Measurements from ENCODE around the gene GOLPH3L.
"Not testable (repeated sequence)": the region's sequence is repeated elsewhere in the genome, so short reads cannot be mapped to it uniquely, and the experiment has no call there.

GOLPH3L gene

GRCh38 chr1:150696995-150697927 lies at the start of gene GOLPH3L:
GOLPH3L (minus strand) TSS chr1:150697154; CDS start chr1:150694838, 2,316 bp downstream.
- Mint-ChIP-seq H3K4me1 (ENCODE audit: low read depth) (peaks cover 36% of the 10 kb centered on the region), H3K36me3 (peaks cover 2% of the 10 kb centered on the region), H3K9me3 (ENCODE audit: low read depth) (no peaks in the 10 kb centered on the region), H3K27me3 (peaks cover 1% of the 10 kb centered on the region), H3K4me3 (peak within 1 kb of the TSS; percentile 100), H3K27ac (peak within 1 kb of the TSS; percentile 86)

GRCh38 chr1:150730130-150730721 lies 33.3 kb upstream of the GOLPH3L start:
- Mint-ChIP-seq H3K4me1 (ENCODE audit: low read depth) (no peaks in the 10 kb centered on the region), H3K4me3 (no peak overlapping the region), H3K36me3 (no peaks in the 10 kb centered on the region), H3K27me3 (no peaks in the 10 kb centered on the region), H3K27ac (no peak overlapping the region), H3K9me3 (ENCODE audit: low read depth) (no peaks in the 10 kb centered on the region)

- Mint-ChIP-seq H3K4me3 (no peak overlapping the region), H3K27me3 (no peaks in the 10 kb centered on the region), H3K27ac (no peak overlapping the region), H3K36me3 (no peaks in the 10 kb centered on the region), H3K4me1 (ENCODE audit: low read depth) (no peaks in the 10 kb centered on the region), H3K9me3 (ENCODE audit: low read depth) (no peaks in the 10 kb centered on the region)
Observed at GRCh38 chr1:150724336-150724735, 27.4 kb upstream of the GOLPH3L start.

GRCh38 chr1:150720703-150721102 lies 23.7 kb upstream of the GOLPH3L start, which contains the start of gene HORMAD1:
HORMAD1 (minus strand) TSS chr1:150720895; CDS start chr1:150719505, 1,390 bp downstream.
- H3K4me3 Mint-ChIP-seq: no peak within 1 kb of the TSS
- no peaks in the 10 kb centered on the region for H3K9me3 Mint-ChIP-seq (ENCODE audit: low read depth)
- no peak within 1 kb of the TSS for H3K27ac Mint-ChIP-seq

GRCh38 chr1:150720098-150720497 lies 23.1 kb upstream of the GOLPH3L start:
- no peaks in the 10 kb centered on the region for H3K36me3 Mint-ChIP-seq
- H3K27ac Mint-ChIP-seq: no peak overlapping the region
- no peaks in the 10 kb centered on the region for H3K27me3 Mint-ChIP-seq
- H3K9me3 Mint-ChIP-seq (ENCODE audit: low read depth): no peaks in the 10 kb centered on the region
- no peaks in the 10 kb centered on the region for H3K4me1 Mint-ChIP-seq (ENCODE audit: low read depth)
- H3K4me3 Mint-ChIP-seq: no peak overlapping the region

More at GRCh38 chr1:150720703-150721102, 23.7 kb upstream of the GOLPH3L start, which contains the start of gene HORMAD1:
- H3K36me3 Mint-ChIP-seq: no peaks in the 10 kb centered on the region
- no peaks in the 10 kb centered on the region for H3K4me1 Mint-ChIP-seq (ENCODE audit: low read depth)
- H3K27me3 Mint-ChIP-seq: no peaks in the 10 kb centered on the region

GRCh38 chr1:150718225-150718891 lies 21.4 kb upstream of the GOLPH3L start:
- Mint-ChIP-seq H3K36me3 (no peaks in the 10 kb centered on the region), H3K27ac (no peak overlapping the region), H3K4me3 (no peak overlapping the region), H3K9me3 (ENCODE audit: low read depth) (no peaks in the 10 kb centered on the region), H3K4me1 (ENCODE audit: low read depth) (no peaks in the 10 kb centered on the region), H3K27me3 (no peaks in the 10 kb centered on the region)

- H3K36me3 Mint-ChIP-seq, H3K4me3 Mint-ChIP-seq, H3K27me3 Mint-ChIP-seq: not testable (repeated sequence)
Observed at GRCh38 chr1:150709031-150709430, 12.1 kb upstream of the GOLPH3L start.

GRCh38 chr1:150708595-150708994 lies 11.6 kb upstream of the GOLPH3L start:
- no peaks in the 10 kb centered on the region for H3K9me3 Mint-ChIP-seq (ENCODE audit: low read depth)
- H3K4me3 Mint-ChIP-seq: no peak overlapping the region
- no peak overlapping the region for H3K27ac Mint-ChIP-seq
- no peaks in the 10 kb centered on the region for H3K36me3 Mint-ChIP-seq
- peaks cover 3% of the 10 kb centered on the region for H3K4me1 Mint-ChIP-seq (ENCODE audit: low read depth)
- H3K27me3 Mint-ChIP-seq: no peaks in the 10 kb centered on the region

More at GRCh38 chr1:150709031-150709430, 12.1 kb upstream of the GOLPH3L start:
- not testable (repeated sequence) for H3K27ac Mint-ChIP-seq; H3K4me1 Mint-ChIP-seq (ENCODE audit: low read depth); H3K9me3 Mint-ChIP-seq (ENCODE audit: low read depth)

GRCh38 chr1:150706091-150706490 lies 9.1 kb upstream of the GOLPH3L start:
- H3K27ac Mint-ChIP-seq: no peak overlapping the region

GRCh38 chr1:150703427-150703826 lies 6.5 kb upstream of the GOLPH3L start:
- H3K27ac Mint-ChIP-seq: no peak overlapping the region
- no peaks in the 10 kb centered on the region for H3K4me1 Mint-ChIP-seq (ENCODE audit: low read depth)
- H3K9me3 Mint-ChIP-seq (ENCODE audit: low read depth): no peaks in the 10 kb centered on the region
- H3K36me3 Mint-ChIP-seq: no peaks in the 10 kb centered on the region
- peaks cover 1% of the 10 kb centered on the region for H3K27me3 Mint-ChIP-seq
- no peak overlapping the region for H3K4me3 Mint-ChIP-seq

More at GRCh38 chr1:150706091-150706490, 9.1 kb upstream of the GOLPH3L start:
- Mint-ChIP-seq H3K36me3 (no peaks in the 10 kb centered on the region), H3K4me3 (no peak overlapping the region), H3K9me3 (ENCODE audit: low read depth) (no peaks in the 10 kb centered on the region), H3K4me1 (ENCODE audit: low read depth) (peaks cover 3% of the 10 kb centered on the region), H3K27me3 (no peaks in the 10 kb centered on the region)

- peak overlapping the region; percentile 100 for H3K4me3 Mint-ChIP-seq
- H3K9me3 Mint-ChIP-seq (ENCODE audit: low read depth): no peaks in the 10 kb centered on the region
- peaks cover 2% of the 10 kb centered on the region for H3K36me3 Mint-ChIP-seq
- peaks cover 1% of the 10 kb centered on the region for H3K27me3 Mint-ChIP-seq
- peaks cover 37% of the 10 kb centered on the region for H3K4me1 Mint-ChIP-seq (ENCODE audit: low read depth)
- H3K27ac Mint-ChIP-seq: peak overlapping the region; percentile 62
Observed at GRCh38 chr1:150696590-150696989, 364 bp downstream of the GOLPH3L start.

GRCh38 chr1:150696162-150696561 lies 792 bp downstream of the GOLPH3L start:
- Mint-ChIP-seq H3K4me3 (peak overlapping the region; percentile 100), H3K9me3 (ENCODE audit: low read depth) (no peaks in the 10 kb centered on the region), H3K4me1 (ENCODE audit: low read depth) (peaks cover 40% of the 10 kb centered on the region), H3K27me3 (peaks cover 1% of the 10 kb centered on the region), H3K36me3 (peaks cover 5% of the 10 kb centered on the region), H3K27ac (peak overlapping the region; percentile 62)

- peaks cover 5% of the 10 kb centered on the region for H3K36me3 Mint-ChIP-seq
- H3K4me1 Mint-ChIP-seq (ENCODE audit: low read depth): peaks cover 43% of the 10 kb centered on the region
- no peak overlapping the region for H3K27ac Mint-ChIP-seq
- H3K9me3 Mint-ChIP-seq (ENCODE audit: low read depth): no peaks in the 10 kb centered on the region
- H3K4me3 Mint-ChIP-seq: peak overlapping the region; percentile 30
- H3K27me3 Mint-ChIP-seq: peaks cover 1% of the 10 kb centered on the region
Observed at GRCh38 chr1:150695561-150695960, 1.4 kb downstream of the GOLPH3L start.

GRCh38 chr1:150692720-150693119 lies 4.2 kb downstream of the GOLPH3L start:
- Mint-ChIP-seq H3K27me3 (no peaks in the 10 kb centered on the region), H3K9me3 (ENCODE audit: low read depth) (no peaks in the 10 kb centered on the region), H3K4me3 (no peak overlapping the region), H3K27ac (no peak overlapping the region), H3K36me3 (peaks cover 9% of the 10 kb centered on the region), H3K4me1 (ENCODE audit: low read depth) (peaks cover 48% of the 10 kb centered on the region)

- no peak overlapping the region for H3K4me3 Mint-ChIP-seq
- peaks cover 7% of the 10 kb centered on the region for H3K36me3 Mint-ChIP-seq
- H3K9me3 Mint-ChIP-seq (ENCODE audit: low read depth): no peaks in the 10 kb centered on the region
- no peaks in the 10 kb centered on the region for H3K27me3 Mint-ChIP-seq
- peak overlapping the region; percentile 77 for H3K27ac Mint-ChIP-seq
- H3K4me1 Mint-ChIP-seq (ENCODE audit: low read depth): peaks cover 28% of the 10 kb centered on the region
Observed at GRCh38 chr1:150688763-150689162, 8.2 kb downstream of the GOLPH3L start.
